SK-N-SH treated with all-trans-retinoic acid at 6 μM for 48 hours (cell line): ENCODE data around the gene AQP12A.
"Not testable (repeated sequence)": the region's sequence is repeated elsewhere in the genome, so short reads cannot be mapped to it uniquely, and the experiment has no call there.

ENCODE experiments used
- ATAC-seq: fragments of 200-7000 bp; cut with Tn5 transposase; 3 replicates; pipeline ENCODE4 v1.9.1; 2020; ENCODE audit warnings: mild to moderate bottlenecking, moderate library complexity
- ARNTL ChIP-seq: fragments of 450-650 bp; formaldehyde crosslinking; IDR thresholded peaks from 2 replicates; pipeline ENCODE4 v1.5.0; 2020; ENCODE audit warnings: low read depth, mild to moderate bottlenecking, moderate library complexity, borderline replicate concordance
- BACH2 ChIP-seq: fragments of 250-450 bp; sonication (Bioruptor Pico); IDR thresholded peaks from 2 replicates; pipeline ENCODE4 v1.9.0; 2021; ENCODE audit warnings: mild to moderate bottlenecking, borderline replicate concordance
- CSDC2 ChIP-seq: fragments of 250-450 bp; sonication (Bioruptor Pico); IDR thresholded peaks from 2 replicates; pipeline ENCODE4 v1.5.0; 2020; ENCODE audit warnings: mild to moderate bottlenecking, moderate library complexity
- CSRNP3 ChIP-seq: fragments of 250-450 bp; sonication (Bioruptor Pico); IDR thresholded peaks from 2 replicates; pipeline ENCODE4 v1.5.1; 2021; ENCODE audit warnings: mild to moderate bottlenecking, moderate library complexity
- RARB ChIP-seq: fragments of 250-450 bp; sonication (Bioruptor Pico); IDR thresholded peaks from 2 replicates; pipeline ENCODE4 v1.8.0; 2021; ENCODE audit warnings: mild to moderate bottlenecking, moderate library complexity
- SNAI2 ChIP-seq: fragments of 250-450 bp; sonication (Bioruptor Pico); IDR thresholded peaks from 2 replicates; pipeline ENCODE4 v1.5.0; 2020; ENCODE audit warnings: mild to moderate bottlenecking, moderate library complexity
- TCF4 ChIP-seq: fragments of 250-450 bp; sonication (Bioruptor Pico); IDR thresholded peaks from 2 replicates; pipeline ENCODE4 v1.8.0; 2021; ENCODE audit warnings: mild to moderate bottlenecking, moderate library complexity, borderline replicate concordance
- TOX ChIP-seq: fragments of 250-450 bp; sonication (Bioruptor Pico); IDR thresholded peaks from 2 replicates; pipeline ENCODE4 v1.8.0; 2021; ENCODE audit warnings: mild to moderate bottlenecking, moderate library complexity, borderline replicate concordance
- TSHZ2 ChIP-seq: fragments of 250-450 bp; sonication (Bioruptor Pico); IDR thresholded peaks from 2 replicates; pipeline ENCODE4 v1.5.0; 2020; ENCODE audit warnings: mild to moderate bottlenecking, moderate library complexity
- ZFP3 ChIP-seq: fragments of 250-450 bp; sonication (Bioruptor Pico); IDR thresholded peaks from 2 replicates; pipeline ENCODE4 v1.5.0; 2020; ENCODE audit warnings: mild to moderate bottlenecking, moderate library complexity
- ZFP30 ChIP-seq: fragments of 450-650 bp; formaldehyde crosslinking; IDR thresholded peaks from 2 replicates; pipeline ENCODE4 v1.5.0; 2022; ENCODE audit warnings: mild to moderate bottlenecking, moderate library complexity
- TF ChIP-seq, protein P1 (sequence below): fragments of 250-450 bp; sonication (Bioruptor Pico); IDR thresholded peaks from 2 replicates; pipeline ENCODE4 v1.5.1; 2020; ENCODE audit warnings: low read depth, mild to moderate bottlenecking, moderate library complexity
- TF ChIP-seq, protein P2 (sequence below): fragments of 250-450 bp; sonication (Bioruptor Pico); IDR thresholded peaks from 2 replicates; pipeline ENCODE4 v1.8.0; 2020; ENCODE audit warnings: mild to moderate bottlenecking, moderate library complexity, borderline replicate concordance

Gene AQP12A

DNA sequence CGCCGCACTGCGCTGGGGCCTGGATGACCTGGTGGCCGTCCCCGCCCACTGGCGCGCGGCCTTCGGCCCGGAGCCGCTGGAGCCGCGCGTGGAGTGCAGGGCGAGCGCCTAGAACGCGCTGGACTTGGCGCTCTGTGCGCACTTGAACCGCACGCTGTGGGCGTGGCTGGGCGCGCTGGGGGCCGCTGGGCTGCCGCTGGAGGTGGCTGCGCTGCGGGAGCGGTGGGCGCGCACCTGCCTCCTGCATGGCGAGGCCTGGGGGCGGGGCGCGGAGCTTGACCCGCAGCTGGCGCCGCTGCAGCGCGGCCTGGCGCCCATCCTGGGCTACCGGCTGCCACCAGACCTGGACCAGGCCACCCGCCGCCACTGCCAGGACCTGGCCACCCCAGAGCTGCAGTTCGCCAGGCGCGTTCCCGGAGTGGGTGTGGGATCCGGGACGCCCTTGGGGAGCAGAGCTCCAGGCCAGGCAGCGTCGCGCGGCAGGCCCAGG lies 18.9 kb upstream of the AQP12A start:
- no peak for ATAC-seq
- TF ChIP-seq TOX (CRISPR knock-in tag) (no peak), TCF4 (CRISPR knock-in tag) (no peak), ZFP30 (CRISPR knock-in tag) (no peak), ARNTL (CRISPR knock-in tag) (no peak), RARB (CRISPR knock-in tag) (no peak), ZFP3 (no peak), BACH2 (CRISPR knock-in tag) (no peak), CSDC2 (CRISPR knock-in tag) (no peak), TSHZ2 (no peak), CSRNP3 (CRISPR knock-in tag) (no peak), SNAI2 (CRISPR knock-in tag) (no peak)
- TF ChIP-seq, protein P1, sequence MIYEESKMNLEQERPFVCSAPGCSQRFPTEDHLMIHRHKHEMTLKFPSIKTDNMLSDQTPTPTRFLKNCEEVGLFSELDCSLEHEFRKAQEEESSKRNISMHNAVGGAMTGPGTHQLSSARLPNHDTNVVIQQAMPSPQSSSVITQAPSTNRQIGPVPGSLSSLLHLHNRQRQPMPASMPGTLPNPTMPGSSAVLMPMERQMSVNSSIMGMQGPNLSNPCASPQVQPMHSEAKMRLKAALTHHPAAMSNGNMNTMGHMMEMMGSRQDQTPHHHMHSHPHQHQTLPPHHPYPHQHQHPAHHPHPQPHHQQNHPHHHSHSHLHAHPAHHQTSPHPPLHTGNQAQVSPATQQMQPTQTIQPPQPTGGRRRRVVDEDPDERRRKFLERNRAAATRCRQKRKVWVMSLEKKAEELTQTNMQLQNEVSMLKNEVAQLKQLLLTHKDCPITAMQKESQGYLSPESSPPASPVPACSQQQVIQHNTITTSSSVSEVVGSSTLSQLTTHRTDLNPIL (CRISPR knock-in tag) = no peak
- TF ChIP-seq, protein P2, sequence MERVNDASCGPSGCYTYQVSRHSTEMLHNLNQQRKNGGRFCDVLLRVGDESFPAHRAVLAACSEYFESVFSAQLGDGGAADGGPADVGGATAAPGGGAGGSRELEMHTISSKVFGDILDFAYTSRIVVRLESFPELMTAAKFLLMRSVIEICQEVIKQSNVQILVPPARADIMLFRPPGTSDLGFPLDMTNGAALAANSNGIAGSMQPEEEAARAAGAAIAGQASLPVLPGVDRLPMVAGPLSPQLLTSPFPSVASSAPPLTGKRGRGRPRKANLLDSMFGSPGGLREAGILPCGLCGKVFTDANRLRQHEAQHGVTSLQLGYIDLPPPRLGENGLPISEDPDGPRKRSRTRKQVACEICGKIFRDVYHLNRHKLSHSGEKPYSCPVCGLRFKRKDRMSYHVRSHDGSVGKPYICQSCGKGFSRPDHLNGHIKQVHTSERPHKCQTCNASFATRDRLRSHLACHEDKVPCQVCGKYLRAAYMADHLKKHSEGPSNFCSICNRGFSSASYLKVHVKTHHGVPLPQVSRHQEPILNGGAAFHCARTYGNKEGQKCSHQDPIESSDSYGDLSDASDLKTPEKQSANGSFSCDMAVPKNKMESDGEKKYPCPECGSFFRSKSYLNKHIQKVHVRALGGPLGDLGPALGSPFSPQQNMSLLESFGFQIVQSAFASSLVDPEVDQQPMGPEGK = no peak
- TF ChIP-seq, all 23 proteins: peak for 0

GRCh38 chr2:240674461-240675184 lies 17.0 kb upstream of the AQP12A start:
- ATAC-seq = not testable (repeated sequence)

- peak; percentile 87 for ATAC-seq
These were observed 16.3 kb upstream of the AQP12A start for GRCh38 chr2:240675345-240675744.

DNA sequence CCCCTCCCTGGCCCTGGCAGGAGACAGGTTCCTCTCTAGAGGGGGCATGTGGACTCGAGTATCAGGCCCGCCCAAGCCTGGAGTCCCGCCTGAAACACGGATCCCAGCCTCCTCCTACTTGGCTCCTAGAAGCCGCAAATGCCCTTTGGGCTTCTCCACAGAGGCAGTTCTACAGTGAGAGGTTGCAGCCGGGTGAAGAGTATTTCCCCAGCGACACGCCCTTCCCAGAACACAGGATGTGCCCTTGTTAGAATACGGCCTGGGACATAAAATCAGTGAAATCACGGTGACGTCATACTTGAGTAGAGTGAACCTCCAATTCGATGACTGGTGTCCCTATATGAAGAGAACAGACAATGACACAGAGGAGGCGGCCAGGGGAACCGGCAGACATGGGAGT lies 13.6 kb upstream of the AQP12A start:
- not testable (repeated sequence) for ATAC-seq

GRCh38 chr2:240678909-240679308 lies 12.8 kb upstream of the AQP12A start:
- not testable (repeated sequence) for ATAC-seq

DNA sequence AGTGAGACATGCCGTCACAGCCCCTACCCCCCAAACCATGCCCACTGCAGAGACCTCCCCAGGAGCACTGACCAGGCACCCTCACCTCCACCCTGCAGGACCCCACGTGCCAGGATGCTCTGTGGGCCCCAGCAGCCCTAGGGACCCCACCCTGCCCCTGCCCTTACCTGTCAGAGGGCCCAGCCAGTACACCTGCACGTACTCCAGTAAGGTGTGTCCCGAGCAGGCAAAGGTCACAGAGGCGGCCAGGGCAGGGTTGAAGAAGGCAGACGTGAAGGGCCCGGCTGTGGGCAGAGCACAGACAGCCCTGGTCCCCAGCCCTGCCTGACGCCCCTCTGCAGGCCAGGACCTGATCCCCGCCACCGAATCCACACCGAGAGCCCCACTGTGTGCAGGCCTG lies 11.5 kb upstream of the AQP12A start:
- ATAC-seq = not testable (repeated sequence)

GRCh38 chr2:240682431-240683224 lies 9.0 kb upstream of the AQP12A start, which contains the start of gene AQP12B:
TSS of gene AQP12B (minus strand) at chr2:240682885. CDS start at chr2:240682837, 48 bp downstream.
- ATAC-seq = not testable (repeated sequence)

GRCh38 chr2:240683329-240683979 lies 8.2 kb upstream of the AQP12A start:
- ATAC-seq = not testable (repeated sequence)

GRCh38 chr2:240683980-240684728 lies 7.5 kb upstream of the AQP12A start:
- ATAC-seq = not testable (repeated sequence)
